HK-2 (cell line): ENCODE data around the gene PAM.

Experiments
- DNase-seq: peaks from one replicate; pipeline ENCODE4 v3.0.0-alpha.2; 2018; ENCODE audit not compliant: unreplicated experiment

PAM gene

GRCh38 chr5:102860035-102860434, 104.9 kb downstream of the PAM start:
- no peak for DNase-seq

- DNase-seq, result no peak
These were observed 108.0 kb downstream of the PAM start for GRCh38 chr5:102863058-102863457.

GRCh38 chr5:102863764-102864560, 108.9 kb downstream of the PAM start:
- DNase-seq, result no peak

- no peak for DNase-seq
These were observed 110.0 kb downstream of the PAM start for GRCh38 chr5:102865171-102865509.

GRCh38 chr5:102865510-102866236, 110.6 kb downstream of the PAM start:
- DNase-seq, result peak; percentile 49

GRCh38 chr5:102866237-102866600, 111.1 kb downstream of the PAM start:
- no peak for DNase-seq

- no peak for DNase-seq
These were observed 113.0 kb downstream of the PAM start for GRCh38 chr5:102867992-102868662.

GRCh38 chr5:102869230-102869629, 114.1 kb downstream of the PAM start:
- no peak for DNase-seq

GRCh38 chr5:102873379-102873932, 118.4 kb downstream of the PAM start:
- no peak for DNase-seq

GRCh38 chr5:102874054-102874453, 118.9 kb downstream of the PAM start:
- DNase-seq, result no peak

GRCh38 chr5:102875721-102876123, 120.6 kb downstream of the PAM start:
- no peak for DNase-seq

GRCh38 chr5:102876610-102877009, 121.5 kb downstream of the PAM start:
- no peak for DNase-seq

GRCh38 chr5:102879741-102880140, 124.6 kb downstream of the PAM start:
- no peak for DNase-seq

- no peak for DNase-seq
These were observed 131.5 kb downstream of the PAM start for GRCh38 chr5:102886586-102886985.

GRCh38 chr5:102888483-102888882, 133.4 kb downstream of the PAM start:
- no peak for DNase-seq

- no peak for DNase-seq
These were observed 133.9 kb downstream of the PAM start for GRCh38 chr5:102889033-102889432.

GRCh38 chr5:102890133-102890532, 135.0 kb downstream of the PAM start:
- DNase-seq, result no peak

GRCh38 chr5:102891175-102891574, 136.1 kb downstream of the PAM start:
- DNase-seq, result no peak

GRCh38 chr5:102893942-102894341, 138.8 kb downstream of the PAM start:
- DNase-seq, result no peak

GRCh38 chr5:102895234-102895633, 140.1 kb downstream of the PAM start:
- no peak for DNase-seq

GRCh38 chr5:102895976-102896375, 140.9 kb downstream of the PAM start:
- DNase-seq, result no peak

- no peak for DNase-seq
These were observed 146.5 kb downstream of the PAM start for GRCh38 chr5:102901424-102902134.
